Hypothalamus (tissue), 51 donors: ENCODE measurements around the gene SPTBN2.

Experiments used
- DNase-seq, 51 donors: peaks; one replicate each; lab custom pipeline; 2025; lab: John Stamatoyannopoulos, UW

Gene SPTBN2

DNA sequence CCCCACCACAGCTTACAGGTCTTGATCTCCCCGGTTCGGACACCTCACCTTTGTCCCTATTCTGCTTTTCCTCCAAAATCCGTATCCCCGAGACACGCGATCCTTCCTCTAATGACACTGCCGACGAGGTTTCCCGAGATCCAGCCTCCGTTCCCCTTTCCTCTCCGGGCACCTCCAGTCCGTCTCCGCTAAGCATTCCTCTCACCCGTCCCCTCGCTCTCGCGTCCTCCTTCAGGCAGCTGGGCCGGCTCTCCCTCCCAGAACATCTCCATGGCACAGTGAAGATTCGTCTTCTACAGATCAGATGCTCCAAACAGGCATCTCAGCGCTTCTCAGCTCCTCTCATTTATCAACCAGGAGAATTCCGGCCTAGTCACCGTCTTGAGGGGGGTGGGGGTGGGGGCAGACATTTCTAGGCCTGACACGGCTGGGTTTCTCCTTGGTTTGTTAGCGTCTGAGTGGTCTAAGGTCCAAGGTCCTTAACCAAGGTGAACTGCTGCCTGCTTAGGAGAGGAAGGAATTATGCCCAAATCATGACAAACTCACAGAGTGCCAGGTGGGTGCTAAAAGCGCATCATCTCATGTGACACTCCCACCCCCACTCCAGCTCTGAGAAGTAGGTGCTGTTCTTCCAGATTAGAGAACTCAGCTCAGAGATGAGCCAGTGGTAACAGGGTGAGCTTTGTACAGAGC lies at the start of gene SPTBN2:
Gene SPTBN2, minus strand, starts transcription at position 524 of the 693 bp plus-strand sequence. CDS start 7,976 bp downstream, outside the sequence.
- peak in 6 of 51 donors; percentile 8 to 64 (median 40) for DNase-seq

GRCh38 chr11:66768818-66769217 lies 39.8 kb upstream of the SPTBN2 start:
- no peak for DNase-seq

GRCh38 chr11:66768088-66768521 lies 39.1 kb upstream of the SPTBN2 start:
- no peak for DNase-seq

DNA sequence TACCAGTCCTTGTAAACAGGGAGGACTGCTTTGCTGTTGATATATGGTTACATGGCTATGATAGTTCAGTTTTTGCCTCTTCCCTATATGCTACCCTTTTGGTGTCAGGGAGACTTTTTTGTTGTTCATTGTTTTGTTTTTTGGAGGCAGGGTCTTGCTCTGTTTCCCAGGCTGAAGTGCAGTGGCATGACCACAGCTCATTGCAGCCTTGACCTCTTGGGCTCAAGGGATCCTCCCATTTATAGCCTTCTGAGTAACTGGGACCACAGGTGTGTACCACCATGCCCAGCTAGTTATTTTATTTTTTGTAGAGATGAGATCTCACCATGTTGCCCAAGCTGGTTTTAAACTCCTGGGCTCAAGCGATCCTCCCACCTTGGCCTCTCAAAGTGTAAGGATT lies 38.6 kb upstream of the SPTBN2 start:
- no peak for DNase-seq

DNA sequence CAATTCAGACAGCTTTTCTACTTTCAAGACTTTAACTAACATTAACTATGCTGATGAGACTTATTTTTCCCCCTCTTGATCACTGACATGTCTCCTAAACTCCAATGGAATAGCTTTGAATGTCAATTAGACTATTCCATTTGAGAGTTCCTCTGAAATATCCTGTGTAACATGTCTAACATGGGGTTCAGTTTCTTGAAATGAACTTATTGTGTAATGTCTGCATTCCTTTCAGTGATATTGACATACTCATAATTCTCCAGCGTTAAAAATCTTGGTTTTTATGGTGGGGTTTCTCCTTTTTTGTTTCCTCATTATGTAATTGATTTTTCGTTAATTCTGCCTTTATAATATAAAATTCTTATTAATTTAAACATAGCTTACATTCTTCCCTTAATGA lies 37.7 kb upstream of the SPTBN2 start:
- DNase-seq, result no peak

GRCh38 chr11:66762088-66762487 lies 33.1 kb upstream of the SPTBN2 start:
- DNase-seq, result no peak

GRCh38 chr11:66752148-66752547 lies 23.1 kb upstream of the SPTBN2 start:
- no peak for DNase-seq

DNA sequence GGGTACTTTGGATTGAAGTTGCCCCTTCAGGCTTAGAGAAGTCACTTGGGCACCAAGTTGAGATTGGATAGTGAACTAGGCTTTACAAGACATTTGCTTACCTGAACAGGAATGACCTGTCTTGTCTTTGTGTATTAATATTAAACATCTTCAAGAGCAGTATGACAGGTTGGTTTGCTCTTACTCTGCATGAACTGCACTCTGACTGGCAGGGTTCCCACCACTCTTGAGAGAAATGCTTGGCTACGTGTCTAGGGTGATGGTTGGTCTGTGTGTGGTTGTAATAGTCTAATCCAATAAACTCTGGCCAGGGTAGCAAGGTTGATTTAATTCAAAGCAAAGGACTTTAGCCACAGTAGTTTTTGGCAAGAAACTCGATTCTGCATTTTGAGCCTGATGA lies 20.1 kb upstream of the SPTBN2 start:
- DNase-seq, result no peak

- no peak for DNase-seq
These were observed 18.5 kb upstream of the SPTBN2 start for GRCh38 chr11:66747480-66747879.

DNA sequence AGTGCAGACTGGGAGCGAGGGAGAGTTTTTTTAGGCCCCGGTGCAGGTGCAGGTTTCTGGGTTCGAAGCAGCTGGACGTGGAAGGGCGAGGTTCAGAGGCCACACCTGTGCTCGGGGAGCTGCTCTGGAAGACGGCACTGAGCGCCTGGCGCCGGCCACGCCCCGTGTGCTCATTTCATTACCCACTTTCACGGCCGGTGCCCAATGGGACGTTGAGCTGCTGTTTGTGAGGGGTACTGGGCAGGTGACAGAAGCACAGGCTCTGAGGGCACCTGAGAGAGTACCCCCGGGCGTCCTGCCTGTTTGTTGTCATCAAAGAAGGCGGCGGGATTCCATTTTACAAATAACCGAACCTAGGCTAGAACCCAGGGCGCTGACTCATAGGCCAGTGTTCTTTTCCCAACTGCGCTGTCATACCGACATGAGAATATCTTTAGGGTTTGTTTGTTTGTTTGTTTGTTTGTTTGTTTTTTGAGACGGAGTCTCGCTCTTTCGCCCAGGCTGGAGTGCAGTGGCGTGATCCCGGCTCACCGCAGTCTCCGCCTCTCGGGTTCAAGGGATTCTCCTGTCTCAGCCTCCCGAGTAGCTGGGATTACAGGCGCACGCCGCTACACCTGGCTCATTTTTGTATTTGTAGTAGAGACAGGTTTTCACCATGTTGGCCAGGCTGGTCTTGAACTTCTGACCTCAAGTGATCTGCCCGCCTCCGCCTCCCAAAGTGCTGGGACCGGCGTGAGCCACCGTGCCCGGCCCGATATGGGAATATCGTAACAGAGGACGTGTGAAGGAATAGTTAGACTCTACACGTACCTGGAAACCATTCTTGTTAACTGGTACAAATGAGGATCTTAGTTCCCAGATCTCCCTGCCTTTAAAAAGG lies 16.6 kb upstream of the SPTBN2 start:
- peak in 3 of 51 donors; percentile 11 to 50 (median 17) for DNase-seq

- DNase-seq, result peak in 48 of 51 donors; percentile 20 to 90 (median 74)
These were observed 15.7 kb upstream of the SPTBN2 start for GRCh38 chr11:66744485-66745355.

DNA sequence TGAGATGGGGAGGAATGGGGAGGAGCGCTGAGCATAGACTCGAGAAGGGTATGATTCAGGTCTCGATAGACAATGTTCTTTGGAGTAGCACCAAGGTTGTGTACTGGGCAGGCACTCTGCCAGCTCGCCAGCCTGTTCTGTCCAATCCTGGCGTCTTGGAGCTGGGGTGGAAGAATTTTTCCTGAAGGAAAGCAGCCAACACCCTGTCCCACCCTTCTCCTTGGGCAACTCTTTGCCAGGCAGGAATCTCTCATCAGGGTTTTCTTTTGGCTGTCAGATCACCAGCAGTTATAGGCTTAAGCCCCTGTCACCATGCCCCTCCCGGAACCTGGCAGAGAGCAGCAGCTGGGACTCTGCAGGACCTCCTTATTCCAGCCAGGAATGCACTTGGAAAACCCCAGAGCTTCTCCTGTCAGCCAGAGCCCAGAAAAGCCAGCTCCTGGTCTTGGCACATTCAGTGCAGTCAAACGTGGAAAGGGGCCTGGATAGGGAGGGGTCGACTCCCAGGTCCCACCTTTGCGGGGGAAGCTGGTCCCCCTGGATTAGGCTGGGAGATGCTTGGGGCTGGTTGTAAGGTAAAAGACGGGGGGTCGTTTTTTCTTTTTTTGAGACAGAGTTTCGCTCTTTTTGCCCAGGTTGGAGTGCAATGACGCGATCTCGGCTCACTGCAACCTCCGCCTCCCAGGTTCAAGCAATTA lies 14.4 kb upstream of the SPTBN2 start:
- DNase-seq, result no peak

- DNase-seq, result no peak
These were observed 12.1 kb upstream of the SPTBN2 start for GRCh38 chr11:66741153-66741552.

DNA sequence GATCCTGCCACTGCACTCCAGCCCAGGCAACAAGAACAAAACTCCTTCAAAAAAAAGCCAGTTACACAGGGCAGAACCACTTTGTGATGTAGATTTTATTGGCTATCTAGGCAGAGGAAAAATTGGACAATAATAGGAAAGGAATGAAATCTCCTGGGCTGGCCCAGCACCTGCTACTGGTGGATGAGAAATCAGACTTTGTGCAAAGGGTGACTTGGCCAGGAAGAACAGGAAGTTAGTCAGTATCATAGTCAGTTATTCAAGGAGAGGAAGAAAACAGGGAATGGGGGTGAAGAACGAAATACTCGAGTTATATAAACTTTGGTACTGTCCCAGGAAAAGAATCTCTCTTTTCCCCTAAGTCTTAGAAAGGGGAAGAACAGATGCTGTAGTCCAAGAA lies 11.0 kb upstream of the SPTBN2 start:
- DNase-seq, result no peak

GRCh38 chr11:66734215-66734614 lies 5.2 kb upstream of the SPTBN2 start:
- DNase-seq, result no peak

DNA sequence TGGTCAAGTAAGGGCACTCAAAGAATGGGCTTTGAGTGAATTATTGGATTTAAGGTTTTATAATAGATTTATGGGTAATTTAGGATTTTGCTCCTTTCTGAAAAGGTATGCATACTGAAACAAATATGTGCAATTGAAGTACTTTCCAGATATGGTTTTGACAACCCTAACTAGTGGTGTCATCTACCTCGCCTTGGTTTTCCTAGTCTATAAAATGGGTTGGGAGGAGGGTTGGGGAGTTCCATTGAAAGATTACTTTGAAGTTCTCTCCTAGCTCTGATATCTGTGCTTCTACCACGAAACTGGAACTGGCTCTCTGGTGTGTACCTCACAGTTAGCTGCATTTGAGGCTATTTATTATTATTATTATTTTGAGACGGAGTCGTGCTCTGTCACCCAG lies 431 bp upstream of the SPTBN2 start:
- DNase-seq, result no peak

DNA sequence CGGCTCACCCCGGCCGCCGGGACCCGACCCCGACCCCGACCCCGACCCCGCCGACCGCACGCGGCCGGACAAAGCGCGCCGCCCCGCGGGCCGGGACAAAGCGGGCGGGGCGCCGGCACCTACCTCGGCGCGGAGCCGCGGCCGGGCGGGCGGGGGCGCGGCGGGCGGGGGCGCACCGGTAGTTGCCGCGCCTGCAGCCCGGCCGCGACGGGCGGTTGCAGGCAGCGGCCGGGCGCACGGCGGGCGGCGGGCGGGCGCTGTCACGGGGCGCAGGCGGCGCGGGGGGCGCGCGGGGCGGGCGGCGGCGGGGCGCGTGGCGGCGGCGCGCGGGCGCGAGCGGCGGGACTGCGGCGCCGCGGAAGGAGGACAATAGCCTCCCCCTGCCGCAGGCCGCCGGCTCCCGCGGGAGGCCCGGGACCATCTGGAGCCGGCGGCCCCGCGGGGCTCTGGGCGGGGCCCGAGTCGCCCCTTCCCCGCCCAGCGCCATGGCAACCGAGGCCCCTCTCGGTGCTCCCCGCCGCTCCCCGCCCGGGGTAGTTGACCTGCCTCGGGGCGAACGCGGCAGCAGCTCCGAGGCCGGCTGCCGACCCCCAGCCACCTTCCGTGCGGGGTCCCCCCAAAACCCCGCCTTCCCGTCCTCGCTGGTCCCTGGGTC lies 851 bp downstream of the SPTBN2 start:
- DNase-seq, result peak in 2 of 51 donors; percentile 26 to 28

DNA sequence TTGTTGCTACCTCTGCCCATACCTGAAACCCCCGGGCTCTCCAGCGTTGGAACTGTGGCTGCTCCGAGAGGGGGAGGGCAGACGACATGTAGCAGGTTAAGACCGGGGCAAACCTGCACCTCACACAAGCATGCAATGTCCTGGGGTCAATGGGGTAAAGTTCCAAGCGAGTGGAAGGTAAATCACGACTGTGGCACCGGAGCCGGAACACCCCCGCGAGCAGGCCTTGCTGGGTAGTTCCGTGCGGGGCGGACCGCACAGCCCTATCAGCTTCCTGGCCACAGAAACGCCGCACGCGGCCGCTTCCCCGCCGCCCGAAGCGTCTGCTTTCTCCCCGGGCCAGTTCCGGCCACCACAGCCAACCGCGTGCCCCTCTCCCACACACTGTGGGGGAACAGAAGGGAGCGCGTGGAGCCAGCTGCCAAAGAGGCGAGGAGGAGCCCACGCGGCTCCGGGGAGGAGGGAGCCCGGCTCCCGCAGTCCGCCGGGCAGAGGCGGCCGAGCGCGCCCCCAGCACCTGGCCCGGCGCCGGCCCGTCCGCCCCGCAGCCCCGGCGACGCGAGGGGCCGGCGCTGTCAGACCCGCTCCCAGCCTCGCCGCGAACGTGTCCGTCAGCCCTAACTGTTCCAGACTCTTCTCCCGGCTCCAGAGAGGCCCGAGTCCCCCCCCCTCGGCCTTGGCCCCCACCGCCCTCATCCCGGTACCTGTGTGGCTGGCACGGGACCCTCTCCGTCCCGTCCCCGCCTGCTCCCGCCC lies 1.6 kb downstream of the SPTBN2 start:
- DNase-seq, result peak in 11 of 51 donors; percentile 7 to 41 (median 23)

GRCh38 chr11:66725647-66726046 lies 3.4 kb downstream of the SPTBN2 start:
- DNase-seq, result no peak
